ENCODE results near the gene MDH2.
A peak's percentile ranks its signal among the peaks of the same experiment; 100 is the strongest.
"Not testable (repeated sequence)": the region's sequence is repeated elsewhere in the genome, so short reads cannot be mapped to it uniquely, and the experiment has no call there.

MDH2 gene

DNA sequence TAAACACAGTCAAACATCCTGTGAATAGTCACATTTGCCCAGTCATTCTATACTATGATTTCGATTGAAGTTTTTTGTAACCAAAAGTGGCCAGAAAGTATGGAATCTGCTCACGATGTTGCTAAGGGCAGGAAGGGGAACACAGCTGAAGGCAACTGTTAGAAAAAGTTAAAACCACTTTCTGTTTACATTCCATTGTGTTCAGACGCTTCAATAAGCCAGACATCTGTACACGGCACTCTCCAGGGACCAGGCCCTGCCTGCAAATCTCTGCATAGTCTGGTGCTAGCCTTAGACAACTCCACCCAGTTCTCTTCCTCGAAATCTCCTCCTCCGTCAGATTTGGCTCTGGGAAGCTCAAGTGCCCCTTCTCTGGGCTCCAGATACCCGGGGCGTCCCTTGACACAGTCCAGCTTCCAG lies 36.5 kb upstream of the MDH2 start:
- no peak overlapping the region for H3K18ac ChIP-seq (ENCODE audit: low read length)
- H4K8ac ChIP-seq (ENCODE audit: low read depth, low read length): no peak overlapping the region
- H2BK120ac ChIP-seq (ENCODE audit: insufficient read depth, low read length, poor library complexity): no peak overlapping the region
- no peaks in the 10 kb centered on the region for H3K9me3 ChIP-seq (ENCODE audit: insufficient read depth, low read depth, low read length)
- H3K4me3 ChIP-seq (ENCODE audit: low read depth, low read length): no peak overlapping the region
- H3K4ac ChIP-seq (ENCODE audit: low read depth, low read length): no peak overlapping the region
- no peak overlapping the region for H3K9ac ChIP-seq (ENCODE audit: low read length)
- H3K14ac ChIP-seq (ENCODE audit: low read length): no peak overlapping the region
- peak overlapping the region; percentile 34 for H3K27ac ChIP-seq (ENCODE audit: low read depth, low read length)
- H3K79me1 ChIP-seq (ENCODE audit: low read length): no peaks in the 10 kb centered on the region
- peak; percentile 31 to 45 for DNase-seq
- H2BK5ac ChIP-seq (ENCODE audit: low read depth, low read length, poor library complexity): no peak overlapping the region
- H3K79me2 ChIP-seq (ENCODE audit: control insufficient read depth, insufficient read depth, low read length, poor library complexity): no peaks in the 10 kb centered on the region
- no peak overlapping the region for H2BK12ac ChIP-seq (ENCODE audit: low read length)
- no peak overlapping the region for H4K91ac ChIP-seq (ENCODE audit: low read depth, low read length)
- no peak overlapping the region for H3K23ac ChIP-seq (ENCODE audit: low read length)
- WGBS (ENCODE audit: extremely low coverage, insufficient coverage, insufficient read length): no CpG with 5 or more reads among the region's 8 CpGs
- no peak overlapping the region for H2AK5ac ChIP-seq (ENCODE audit: low read length)
- H4K12ac ChIP-seq (ENCODE audit: low read depth, low read length): no peak overlapping the region
- H3K36me3 ChIP-seq (ENCODE audit: control insufficient read depth in 1 of 2, insufficient read depth in 2 of 2, low read length in 2 of 2): peaks cover 6 to 18% of the 10 kb centered on the region in 2 experiments
- peaks cover 0 to 2% of the 10 kb centered on the region in 2 experiments for H3K4me1 ChIP-seq (ENCODE audit: control insufficient read depth in 1 of 2, insufficient read depth in 2 of 2, low read length in 2 of 2)
- no peaks in the 10 kb centered on the region for H3K27me3 ChIP-seq (ENCODE audit: insufficient read depth, low read length)
- no peak overlapping the region for H3K4me2 ChIP-seq (ENCODE audit: low read length)
- H2AFZ ChIP-seq (ENCODE audit: insufficient read depth, low read length, poor library complexity): no peak overlapping the region

- no peak overlapping the region for H3K18ac ChIP-seq (ENCODE audit: low read length)
- no peak overlapping the region for H2BK5ac ChIP-seq (ENCODE audit: low read depth, low read length, poor library complexity)
- peaks cover 21 to 23% of the 10 kb centered on the region in 2 experiments for H3K36me3 ChIP-seq (ENCODE audit: control insufficient read depth in 1 of 2, insufficient read depth in 2 of 2, low read length in 2 of 2)
- H2BK120ac ChIP-seq (ENCODE audit: insufficient read depth, low read length, poor library complexity): no peak overlapping the region
- H3K27ac ChIP-seq (ENCODE audit: low read depth, low read length): no peak overlapping the region
- no peaks in the 10 kb centered on the region for H3K79me1 ChIP-seq (ENCODE audit: low read length)
- no peak overlapping the region for H2BK12ac ChIP-seq (ENCODE audit: low read length)
- H3K79me2 ChIP-seq (ENCODE audit: control insufficient read depth, insufficient read depth, low read length, poor library complexity): no peaks in the 10 kb centered on the region
- H3K9ac ChIP-seq (ENCODE audit: low read length): no peak overlapping the region
- H3K4ac ChIP-seq (ENCODE audit: low read depth, low read length): no peak overlapping the region
- no peaks in the 10 kb centered on the region for H3K9me3 ChIP-seq (ENCODE audit: insufficient read depth, low read depth, low read length)
- peaks cover 0 to 2% of the 10 kb centered on the region in 2 experiments for H3K4me1 ChIP-seq (ENCODE audit: control insufficient read depth in 1 of 2, insufficient read depth in 2 of 2, low read length in 2 of 2)
- no peak overlapping the region for H3K4me2 ChIP-seq (ENCODE audit: low read length)
- H3K14ac ChIP-seq (ENCODE audit: low read length): no peak overlapping the region
- H2AK5ac ChIP-seq (ENCODE audit: low read length): no peak overlapping the region
- H2AFZ ChIP-seq (ENCODE audit: insufficient read depth, low read length, poor library complexity): no peak overlapping the region
- no peak overlapping the region for H3K4me3 ChIP-seq (ENCODE audit: low read depth, low read length)
- H3K23ac ChIP-seq (ENCODE audit: low read length): no peak overlapping the region
- DNase-seq: no peak
- no peaks in the 10 kb centered on the region for H3K27me3 ChIP-seq (ENCODE audit: insufficient read depth, low read length)
- no peak overlapping the region for H4K8ac ChIP-seq (ENCODE audit: low read depth, low read length)
- H4K91ac ChIP-seq (ENCODE audit: low read depth, low read length): no peak overlapping the region
- no peak overlapping the region for H4K12ac ChIP-seq (ENCODE audit: low read depth, low read length)
- no CpG with 5 or more reads among the region's 13 CpGs for WGBS (ENCODE audit: extremely low coverage, insufficient coverage, insufficient read length)
Observed at GRCh38 chr7:76016191-76016947, 31.5 kb upstream of the MDH2 start.

- H3K79me2 ChIP-seq (ENCODE audit: control insufficient read depth, insufficient read depth, low read length, poor library complexity); H3K9me3 ChIP-seq (ENCODE audit: insufficient read depth, low read depth, low read length); H3K18ac ChIP-seq (ENCODE audit: low read length); H3K4me3 ChIP-seq (ENCODE audit: low read depth, low read length); H3K79me1 ChIP-seq (ENCODE audit: low read length); H3K9ac ChIP-seq (ENCODE audit: low read length); H2AFZ ChIP-seq (ENCODE audit: insufficient read depth, low read length, poor library complexity); H3K4ac ChIP-seq (ENCODE audit: low read depth, low read length); H3K27ac ChIP-seq (ENCODE audit: low read depth, low read length); H3K23ac ChIP-seq (ENCODE audit: low read length); H3K4me1 ChIP-seq (ENCODE audit: control insufficient read depth in 1 of 2, insufficient read depth in 2 of 2, low read length in 2 of 2); H2BK120ac ChIP-seq (ENCODE audit: insufficient read depth, low read length, poor library complexity); H4K12ac ChIP-seq (ENCODE audit: low read depth, low read length); H2AK5ac ChIP-seq (ENCODE audit: low read length); H4K91ac ChIP-seq (ENCODE audit: low read depth, low read length); H2BK12ac ChIP-seq (ENCODE audit: low read length); H4K8ac ChIP-seq (ENCODE audit: low read depth, low read length); H3K14ac ChIP-seq (ENCODE audit: low read length); H3K27me3 ChIP-seq (ENCODE audit: insufficient read depth, low read length); H3K4me2 ChIP-seq (ENCODE audit: low read length); H2BK5ac ChIP-seq (ENCODE audit: low read depth, low read length, poor library complexity): not testable (repeated sequence)
- peaks cover 22 to 30% of the 10 kb centered on the region in 2 experiments for H3K36me3 ChIP-seq (ENCODE audit: control insufficient read depth in 1 of 2, insufficient read depth in 2 of 2, low read length in 2 of 2)
- peak in 1 of 2 donors; percentile 36 for DNase-seq
- no CpG with 5 or more reads among the region's 4 CpGs for WGBS (ENCODE audit: extremely low coverage, insufficient coverage, insufficient read length)
Observed at GRCh38 chr7:76018520-76018919, 29.4 kb upstream of the MDH2 start.

DNA sequence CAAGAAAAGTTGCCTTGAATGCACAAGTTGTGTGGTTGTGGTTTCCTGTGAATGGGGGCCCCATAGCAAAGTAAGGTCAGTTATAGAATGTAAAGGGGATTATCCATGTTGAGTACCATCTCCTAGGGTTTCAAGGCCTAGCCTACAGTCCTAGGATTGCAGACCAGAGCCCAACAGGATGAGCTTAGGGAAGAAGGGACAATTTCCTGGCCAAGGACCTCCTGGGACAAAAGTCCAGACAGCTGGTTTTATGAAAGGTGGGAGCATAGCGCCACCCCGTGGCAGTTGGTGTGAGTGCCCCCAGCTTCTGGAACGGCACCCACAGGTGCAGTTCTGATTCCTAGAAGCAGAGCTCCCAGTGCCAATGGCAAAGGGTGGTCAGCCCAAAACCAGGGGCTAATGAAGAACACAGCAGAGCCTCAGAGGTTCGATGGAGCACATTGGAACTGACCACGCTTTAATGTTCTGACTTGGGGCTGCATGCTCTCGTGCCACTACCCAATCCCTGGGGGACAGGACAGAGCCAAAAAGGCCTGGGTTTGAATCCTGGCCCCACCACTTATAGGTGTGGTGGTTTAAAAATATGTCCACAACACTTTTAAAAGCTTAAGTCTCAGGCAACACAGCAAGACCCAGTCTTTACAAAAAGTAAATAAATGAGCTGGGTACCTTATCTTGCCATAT lies 27.7 kb upstream of the MDH2 start:
- H3K18ac ChIP-seq (ENCODE audit: low read length): no peak overlapping the region
- H3K36me3 ChIP-seq (ENCODE audit: control insufficient read depth in 1 of 2, insufficient read depth in 2 of 2, low read length in 2 of 2): peaks cover 19 to 34% of the 10 kb centered on the region in 2 experiments
- H3K4ac ChIP-seq (ENCODE audit: low read depth, low read length): no peak overlapping the region
- no peaks in the 10 kb centered on the region for H3K27me3 ChIP-seq (ENCODE audit: insufficient read depth, low read length)
- H4K12ac ChIP-seq (ENCODE audit: low read depth, low read length): no peak overlapping the region
- H3K27ac ChIP-seq (ENCODE audit: low read depth, low read length): no peak overlapping the region
- H3K79me2 ChIP-seq (ENCODE audit: control insufficient read depth, insufficient read depth, low read length, poor library complexity): no peaks in the 10 kb centered on the region
- H4K91ac ChIP-seq (ENCODE audit: low read depth, low read length): no peak overlapping the region
- WGBS (ENCODE audit: extremely low coverage, insufficient coverage, insufficient read length): no CpG with 5 or more reads among the region's 6 CpGs
- DNase-seq: peak; percentile 66 to 85
- H3K23ac ChIP-seq (ENCODE audit: low read length): no peak overlapping the region
- no peak overlapping the region for H2BK120ac ChIP-seq (ENCODE audit: insufficient read depth, low read length, poor library complexity)
- no peak overlapping the region for H3K4me2 ChIP-seq (ENCODE audit: low read length)
- no peak overlapping the region for H2BK5ac ChIP-seq (ENCODE audit: low read depth, low read length, poor library complexity)
- no peak overlapping the region for H3K14ac ChIP-seq (ENCODE audit: low read length)
- H3K4me1 ChIP-seq (ENCODE audit: control insufficient read depth in 1 of 2, insufficient read depth in 2 of 2, low read length in 2 of 2): no peaks in the 10 kb centered on the region
- no peak overlapping the region for H3K9ac ChIP-seq (ENCODE audit: low read length)
- H3K79me1 ChIP-seq (ENCODE audit: low read length): no peaks in the 10 kb centered on the region
- no peak overlapping the region for H2AFZ ChIP-seq (ENCODE audit: insufficient read depth, low read length, poor library complexity)
- no peak overlapping the region for H2BK12ac ChIP-seq (ENCODE audit: low read length)
- no peak overlapping the region for H2AK5ac ChIP-seq (ENCODE audit: low read length)
- no peaks in the 10 kb centered on the region for H3K9me3 ChIP-seq (ENCODE audit: insufficient read depth, low read depth, low read length)
- no peak overlapping the region for H3K4me3 ChIP-seq (ENCODE audit: low read depth, low read length)
- H4K8ac ChIP-seq (ENCODE audit: low read depth, low read length): no peak overlapping the region
